ENCODE measurements around the gene P4HA1. TPM values are rescaled to one million over a fixed set of nuclear protein-coding genes. Genes with fewer than 3 reads are reported as not detected.
A peak's percentile ranks its signal among the peaks of the same experiment; 100 is the strongest.

The P4HA1 gene
- 35.6 and 37.5 TPM in 2 replicates for total RNA-seq

- Histone ChIP-seq H3K27me3 (ENCODE audit: control insufficient read depth, insufficient read depth, low read length) (no peaks in the 10 kb centered on the region), H3K4me3 (ENCODE audit: low read depth, low read length) (peak within 1 kb of the TSS; percentile 87), H3K36me3 (ENCODE audit: control insufficient read depth, insufficient read depth, low read length) (no peaks in the 10 kb centered on the region)
- TF ChIP-seq CTCF (IDR thresholded peaks at IDR 0.05; ENCODE audit: insufficient read depth, low read length, poor library complexity, severe bottlenecking), result peak; percentile 74
- peak; percentile 86 for DNase-seq (ENCODE audit: low read depth)
Measured at GRCh38 chr10:73096449-73097304, at the start of gene P4HA1. Gene P4HA1 (minus strand): TSS chr10:73096866. CDS start chr10:73074883, 21,983 bp downstream.

GRCh38 chr10:73141603-73142002, 44.9 kb upstream of the P4HA1 start:
- no peaks in the 10 kb centered on the region for H3K27me3 ChIP-seq (ENCODE audit: control insufficient read depth, insufficient read depth, low read length)
- no peaks in the 10 kb centered on the region for H3K36me3 ChIP-seq (ENCODE audit: control insufficient read depth, insufficient read depth, low read length)
- DNase-seq (ENCODE audit: low read depth), result no peak
- no peak for TF ChIP-seq CTCF (IDR thresholded peaks at IDR 0.05; ENCODE audit: insufficient read depth, low read length, poor library complexity, severe bottlenecking)
- no peak overlapping the region for H3K4me3 ChIP-seq (ENCODE audit: low read depth, low read length)

GRCh38 chr10:73139251-73139650, 42.6 kb upstream of the P4HA1 start:
- no peak overlapping the region for H3K4me3 ChIP-seq (ENCODE audit: low read depth, low read length)
- no peaks in the 10 kb centered on the region for H3K36me3 ChIP-seq (ENCODE audit: control insufficient read depth, insufficient read depth, low read length)
- no peak for DNase-seq (ENCODE audit: low read depth)
- H3K27me3 ChIP-seq (ENCODE audit: control insufficient read depth, insufficient read depth, low read length), result no peaks in the 10 kb centered on the region
- no peak for TF ChIP-seq CTCF (IDR thresholded peaks at IDR 0.05; ENCODE audit: insufficient read depth, low read length, poor library complexity, severe bottlenecking)

- H3K36me3 ChIP-seq (ENCODE audit: control insufficient read depth, insufficient read depth, low read length), result no peaks in the 10 kb centered on the region
- no peak for DNase-seq (ENCODE audit: low read depth)
Measured at GRCh38 chr10:73136627-73137026, 40.0 kb upstream of the P4HA1 start.

GRCh38 chr10:73134727-73135126, 38.1 kb upstream of the P4HA1 start:
- no peak for DNase-seq (ENCODE audit: low read depth)
- Histone ChIP-seq H3K36me3 (ENCODE audit: control insufficient read depth, insufficient read depth, low read length) (no peaks in the 10 kb centered on the region), H3K4me3 (ENCODE audit: low read depth, low read length) (no peak overlapping the region), H3K27me3 (ENCODE audit: control insufficient read depth, insufficient read depth, low read length) (no peaks in the 10 kb centered on the region)
- no peak for TF ChIP-seq CTCF (IDR thresholded peaks at IDR 0.05; ENCODE audit: insufficient read depth, low read length, poor library complexity, severe bottlenecking)

More at GRCh38 chr10:73136627-73137026, 40.0 kb upstream of the P4HA1 start:
- TF ChIP-seq CTCF (IDR thresholded peaks at IDR 0.05; ENCODE audit: insufficient read depth, low read length, poor library complexity, severe bottlenecking), result no peak
- H3K27me3 ChIP-seq (ENCODE audit: control insufficient read depth, insufficient read depth, low read length), result no peaks in the 10 kb centered on the region
- no peak overlapping the region for H3K4me3 ChIP-seq (ENCODE audit: low read depth, low read length)
